T47D (cell line): ENCODE measurements around the gene SBF2.

Experiments used
- DNase-seq, 2 experiments: peaks; one replicate each; pipeline versions ENCODE4 v3.0.0 to v3.0.0-alpha.2; 2011 to 2012; ENCODE audit warnings: low read depth in 1 of 2, low spot score in 1 of 2
- JUND ChIP-seq: IDR thresholded peaks from 2 replicates; pipeline ENCODE4 v1.6.1; 2012; ENCODE audit warnings: low read depth
- in situ Hi-C: cut with HindIII; loops from 2 replicates; pipeline ENCODE4 v1.10.0; 2016; ENCODE audit warnings: low sequenced_read_pairs, low pct_unique_long_range_greater_than_20kb

Gene SBF2

DNA sequence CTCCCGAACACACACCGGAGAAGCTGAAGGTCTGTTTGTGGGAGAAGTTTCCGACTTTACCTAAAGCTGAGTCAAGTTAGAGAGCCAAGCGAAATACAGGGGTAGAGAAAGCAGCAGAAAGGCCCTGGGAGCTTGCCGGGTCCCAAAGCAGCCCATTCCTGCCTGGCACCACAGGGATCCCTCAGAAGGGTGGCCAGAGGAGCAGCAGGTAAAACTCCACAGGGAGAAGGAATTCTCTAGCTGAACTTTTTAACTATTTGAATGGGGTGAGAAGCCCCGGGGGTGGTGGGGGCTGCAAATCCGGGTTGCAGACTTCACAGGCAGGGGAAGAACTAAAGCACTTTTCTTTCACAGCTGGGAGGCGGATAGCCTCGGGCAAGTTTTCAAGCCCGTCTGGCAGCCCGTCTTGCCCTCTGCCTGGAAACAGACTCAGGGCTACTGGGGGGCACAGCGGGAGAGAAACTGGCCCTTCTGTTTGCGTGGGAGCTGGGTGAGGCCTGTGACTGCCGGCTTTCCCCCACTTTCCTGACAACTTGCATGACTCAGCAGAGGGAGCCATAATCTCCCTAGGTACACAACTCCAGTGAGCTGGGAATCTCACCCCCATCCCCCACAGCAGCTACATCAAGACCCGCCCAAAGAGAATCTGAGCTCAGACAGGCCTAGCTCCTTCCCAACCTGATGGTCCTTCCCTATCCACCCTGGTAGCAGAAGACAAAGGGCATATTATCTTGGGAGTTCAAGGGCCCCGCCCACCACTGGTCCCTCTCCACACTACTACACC lies 311.0 kb downstream of the SBF2 start:
- in situ Hi-C loops = no loop called here
- TF ChIP-seq JUND = no peak
- DNase-seq = peak in 1 of 2 experiments; percentile 20

DNA sequence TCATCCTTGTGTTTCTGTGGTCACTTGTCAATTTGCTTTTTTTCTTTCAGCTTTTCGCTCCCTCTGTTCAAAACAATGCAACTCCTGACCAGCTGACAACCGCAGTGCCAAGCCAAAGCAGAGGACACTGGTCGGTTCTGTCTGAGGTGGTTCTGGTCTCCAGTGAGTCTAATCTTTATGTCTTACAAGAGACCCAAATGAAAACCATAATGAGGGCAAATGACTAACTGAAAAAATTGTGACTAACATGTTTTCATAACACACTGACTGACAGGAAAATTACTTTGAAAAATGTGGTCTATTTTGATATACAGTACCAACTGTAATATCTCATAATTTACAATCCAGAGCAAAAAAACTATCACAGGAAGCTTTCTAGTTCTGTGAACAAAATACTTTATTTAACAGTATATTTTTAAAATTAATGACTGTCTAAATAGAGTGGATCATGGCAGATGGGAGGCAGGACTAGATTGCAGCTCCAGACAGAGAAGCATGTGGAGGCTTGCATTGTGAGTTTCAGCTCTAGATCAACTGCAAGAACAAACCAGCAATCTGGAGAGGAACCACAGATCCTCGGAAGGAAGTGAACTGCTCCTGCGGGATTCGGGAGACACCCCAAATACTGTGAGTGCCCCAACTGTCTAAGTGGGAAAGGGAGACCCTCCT lies 311.8 kb downstream of the SBF2 start:
- DNase-seq = no peak
- no peak for TF ChIP-seq JUND
- in situ Hi-C loops = no loop called here

DNA sequence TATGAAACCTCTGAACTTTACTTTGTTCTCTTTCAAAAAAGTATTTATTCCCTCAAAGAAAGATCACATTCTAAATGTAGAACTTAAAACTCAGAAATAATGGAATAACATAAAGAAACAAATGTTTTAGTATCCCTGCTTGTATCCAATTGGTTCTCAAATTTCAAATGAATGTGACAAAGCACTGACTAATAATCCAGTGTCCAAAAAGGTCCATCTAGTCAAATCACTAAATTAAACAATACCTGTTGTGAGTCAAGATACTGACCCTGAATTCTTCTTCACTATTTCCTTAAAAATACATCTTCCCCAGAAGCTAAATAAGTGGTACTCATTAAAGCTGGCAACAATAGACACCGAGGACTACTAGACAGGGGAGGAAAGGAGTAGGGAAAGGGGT lies 313.1 kb downstream of the SBF2 start:
- TF ChIP-seq JUND = no peak
- in situ Hi-C loops = no loop called here
- DNase-seq = no peak

DNA sequence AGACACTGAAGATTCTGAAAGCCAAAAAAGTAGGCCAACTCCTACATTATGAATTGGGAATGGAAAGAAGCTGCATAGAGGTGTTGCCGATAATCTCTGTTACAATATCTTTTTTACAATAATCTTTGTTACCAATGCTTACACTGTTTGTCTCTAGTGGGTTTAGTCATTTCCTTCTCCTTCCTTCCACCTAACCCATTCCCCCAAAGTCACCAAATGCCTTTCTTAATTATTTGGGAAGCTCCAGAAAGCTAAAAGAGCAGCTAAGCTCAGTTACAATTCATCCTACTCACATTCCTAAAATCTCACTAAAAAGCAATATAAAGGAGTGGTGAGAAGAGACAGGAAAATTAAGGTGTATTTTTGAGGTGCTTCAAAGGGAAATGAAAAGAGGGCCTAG lies 316.5 kb downstream of the SBF2 start:
- in situ Hi-C loops = no loop called here
- no peak for TF ChIP-seq JUND
- DNase-seq = no peak

DNA sequence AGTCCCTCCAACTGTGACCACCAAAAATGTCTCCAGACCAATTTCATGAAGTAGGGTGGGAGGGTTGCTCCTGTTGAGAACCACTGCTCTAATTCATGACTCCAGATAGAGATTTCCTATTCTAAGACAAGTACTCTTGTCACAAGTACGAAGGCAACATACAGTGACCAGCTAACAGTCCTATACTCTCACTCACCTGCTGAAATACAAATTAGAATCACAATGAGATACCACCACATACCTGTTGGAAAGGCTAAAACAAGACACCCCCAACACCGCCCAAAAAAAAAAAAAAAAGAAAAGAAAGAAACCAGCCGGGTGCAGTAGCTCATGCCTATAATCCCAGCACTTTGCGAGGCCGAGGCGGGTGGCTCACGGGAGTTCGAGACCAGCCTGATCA lies 319.6 kb downstream of the SBF2 start:
- peak in 1 of 2 experiments; percentile 16 for DNase-seq
- TF ChIP-seq JUND = no peak
- in situ Hi-C loops = no loop called here

DNA sequence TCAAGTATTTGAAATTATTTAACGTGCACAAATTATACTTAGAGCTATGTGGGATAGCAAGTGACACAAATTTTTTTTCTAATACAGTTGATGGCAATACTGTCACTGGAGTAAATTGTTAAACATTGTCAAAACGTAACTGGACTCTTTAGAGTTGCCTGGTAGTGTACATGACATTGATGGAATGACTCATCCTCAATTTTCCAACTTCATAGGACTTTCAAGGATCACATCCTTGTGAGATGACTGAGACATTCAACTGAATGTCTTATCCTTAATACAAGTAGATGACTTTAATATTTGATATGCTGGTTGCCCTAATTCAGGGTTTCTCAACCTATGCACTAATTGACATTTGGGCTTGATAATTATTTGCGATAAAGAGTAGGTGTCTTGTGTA lies 320.1 kb downstream of the SBF2 start:
- DNase-seq = no peak
- no peak for TF ChIP-seq JUND
- in situ Hi-C loops = no loop called here

DNA sequence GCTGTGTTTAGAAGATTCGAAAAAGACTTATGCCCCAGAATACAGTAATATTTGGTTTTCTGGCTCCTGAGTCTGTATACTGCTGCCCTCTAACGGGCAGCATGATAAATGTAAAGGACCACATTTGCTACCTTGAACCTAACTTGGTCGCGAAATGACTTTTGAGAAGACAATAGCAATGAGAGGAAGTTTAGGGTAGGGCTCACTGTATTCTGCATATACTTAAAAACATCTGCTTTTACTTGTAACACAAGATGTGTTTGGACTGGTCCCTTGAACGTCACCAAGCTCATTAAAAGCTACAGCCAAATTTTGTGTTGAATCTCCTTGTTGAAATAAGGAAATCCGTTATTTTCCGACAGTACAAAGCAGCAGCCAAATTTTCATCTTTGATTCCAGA lies 321.0 kb downstream of the SBF2 start:
- peak; percentile 37 to 75 for DNase-seq
- TF ChIP-seq JUND = no peak
- in situ Hi-C loops = no loop called here

DNA sequence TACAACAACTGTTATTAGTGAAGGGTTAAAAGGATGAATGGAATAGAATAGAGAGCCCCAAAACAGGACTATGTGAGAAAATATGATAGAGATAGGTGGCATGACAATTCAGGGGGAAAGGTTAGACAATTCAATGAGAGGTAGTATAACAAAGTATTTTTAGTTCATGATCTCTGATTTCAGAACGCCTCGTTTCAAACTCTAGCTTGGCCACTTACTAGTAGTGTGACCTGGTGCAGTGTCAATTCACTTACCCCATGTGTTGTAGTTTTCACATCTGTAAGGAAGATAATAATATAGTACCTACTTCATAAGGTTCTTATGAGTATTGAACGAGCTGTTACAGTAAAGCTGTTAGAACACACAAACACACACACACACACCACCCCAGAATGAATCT lies 322.1 kb downstream of the SBF2 start:
- in situ Hi-C loops = no loop called here

DNA sequence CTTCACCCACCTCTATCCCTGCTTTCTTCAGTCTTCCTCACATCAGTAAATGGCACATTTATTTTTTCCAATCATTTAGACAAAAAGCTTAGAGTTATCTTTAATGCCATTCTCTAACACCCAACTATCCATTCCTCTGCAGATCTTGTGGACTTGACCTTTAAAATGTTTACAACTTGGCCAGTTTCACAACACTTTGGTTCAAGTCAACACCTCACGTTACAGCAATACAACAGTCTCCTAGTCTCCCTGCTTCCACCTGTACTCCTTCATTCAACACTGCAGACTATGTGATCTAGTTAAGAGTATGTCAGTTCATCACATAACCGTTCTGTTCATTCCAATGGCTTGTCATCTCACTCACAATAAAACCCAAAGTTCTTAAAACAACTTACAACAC lies 325.0 kb downstream of the SBF2 start:
- DNase-seq = no peak
- in situ Hi-C loops = no loop called here
- no peak for TF ChIP-seq JUND

More for the DNA sequence above, 322.1 kb downstream of the SBF2 start:
- TF ChIP-seq JUND = no peak
- no peak for DNase-seq

DNA sequence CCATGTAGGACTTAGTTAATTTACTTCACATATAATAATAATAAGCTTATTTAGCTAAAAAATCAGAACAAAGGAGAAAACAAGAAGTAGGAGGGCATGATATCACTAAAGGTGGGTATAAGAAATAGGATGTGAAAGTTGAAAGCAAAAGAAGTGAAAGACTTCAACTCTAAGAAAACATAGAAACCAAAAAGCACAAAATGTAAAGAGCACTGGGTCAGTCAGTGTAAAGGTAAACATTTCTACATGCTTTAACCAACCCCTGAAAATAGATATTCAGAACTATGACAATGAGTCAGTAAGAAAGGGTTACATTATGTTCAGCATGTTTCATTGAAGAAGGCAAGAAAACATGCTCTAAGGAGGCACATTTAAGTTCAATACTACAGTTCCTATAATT lies 331.3 kb downstream of the SBF2 start:
- in situ Hi-C loops = no loop called here
- no peak for TF ChIP-seq JUND
- no peak for DNase-seq

DNA sequence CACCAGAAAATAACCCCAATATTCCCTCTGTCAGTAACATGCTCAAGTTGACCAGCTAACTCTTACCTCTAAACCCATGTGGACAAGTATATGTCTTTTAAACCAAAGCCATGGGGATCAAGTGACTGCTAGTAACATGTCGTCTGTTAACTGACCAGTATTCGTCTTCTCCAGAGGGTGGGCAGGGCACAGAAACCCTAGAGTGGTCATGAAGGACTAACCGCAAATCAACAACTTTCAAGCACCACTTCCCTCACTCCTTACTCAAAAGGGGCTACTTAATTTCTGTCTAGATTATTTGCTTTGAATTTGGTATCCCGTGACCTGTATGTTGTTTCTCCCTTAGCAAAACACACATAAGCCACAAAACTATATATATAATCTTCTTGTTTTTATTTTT lies 336.9 kb downstream of the SBF2 start:
- no peak for DNase-seq
- no peak for TF ChIP-seq JUND
- in situ Hi-C loops = no loop called here

DNA sequence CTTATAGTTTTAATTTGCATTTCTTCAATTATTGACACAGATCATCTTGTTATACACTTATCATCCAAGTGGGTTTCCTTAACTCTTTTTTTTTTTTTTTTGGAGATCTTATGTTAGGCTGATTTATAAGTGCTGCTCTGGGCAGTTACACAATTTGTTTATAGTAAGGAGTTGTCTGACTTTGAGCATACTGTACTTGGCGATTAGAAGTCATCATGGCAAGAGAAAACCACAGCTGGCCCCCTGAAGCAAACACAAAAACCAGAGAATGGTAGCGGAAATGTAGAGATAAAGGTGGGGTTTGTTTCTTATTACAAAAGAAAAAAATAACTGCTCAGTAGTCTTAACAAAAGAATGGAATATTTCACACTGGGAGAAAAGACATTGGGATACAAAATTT lies 337.5 kb downstream of the SBF2 start:
- in situ Hi-C loops = no loop called here

DNA sequence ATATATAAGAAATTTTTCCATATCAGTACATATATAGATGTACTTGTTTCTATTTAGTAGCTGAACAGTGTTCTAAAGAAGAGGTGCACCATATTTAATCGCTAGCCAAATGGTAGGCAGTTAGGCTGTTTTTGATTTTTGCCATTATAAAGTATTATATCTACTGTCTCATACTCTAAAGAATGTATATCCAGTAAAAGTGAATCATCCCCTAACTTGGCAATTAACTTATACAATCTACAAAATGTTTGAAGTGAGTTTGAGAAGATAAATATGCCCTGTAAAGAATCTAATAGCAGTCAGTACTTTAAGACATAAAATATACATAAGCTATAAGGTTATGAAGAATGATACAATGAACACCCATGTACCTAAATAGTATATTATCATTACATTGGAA lies 338.6 kb downstream of the SBF2 start:
- TF ChIP-seq JUND = no peak
- in situ Hi-C loops = no loop called here
- DNase-seq = no peak

More for the DNA sequence above, 337.5 kb downstream of the SBF2 start:
- TF ChIP-seq JUND = no peak
- DNase-seq = no peak

DNA sequence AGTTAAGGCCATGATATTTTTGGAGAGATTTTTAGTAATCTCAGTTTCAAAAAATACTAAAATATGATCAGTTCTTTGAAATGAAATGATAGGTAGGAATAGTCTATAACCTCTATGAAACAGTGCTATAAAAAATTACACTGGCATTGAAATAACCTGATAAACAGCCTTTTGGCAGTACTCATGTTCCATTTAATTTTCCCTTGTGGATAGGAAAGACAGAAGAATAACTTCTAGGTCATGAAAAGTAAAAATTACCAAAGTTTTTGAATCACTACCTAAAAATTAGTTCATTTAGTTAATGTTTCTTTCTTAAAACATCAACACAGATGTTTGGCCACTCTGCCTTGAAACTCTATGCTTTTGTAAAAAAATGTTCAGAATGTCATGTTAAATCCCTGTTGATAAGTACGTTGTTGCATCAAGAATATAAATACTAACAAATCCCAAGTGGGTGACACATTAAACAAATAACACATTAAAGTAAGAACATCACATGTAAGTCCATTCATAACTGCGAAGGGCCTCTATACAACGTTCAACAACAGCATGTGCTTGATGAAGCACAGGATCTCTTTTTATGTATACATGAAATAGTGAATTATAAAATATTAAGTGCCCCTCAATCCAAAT lies 339.9 kb downstream of the SBF2 start:
- no peak for TF ChIP-seq JUND
- in situ Hi-C loops = no loop called here
- no peak for DNase-seq
